Stimulated activated CD8-positive, alpha-beta memory T cell treated with anti-CD3 and anti-CD28 coated beads, Interleukin-4, amount 100 ng/mL, for 1 hour (primary cell): ENCODE results near the gene NUP160.
"Not testable (repeated sequence)": the region's sequence is repeated elsewhere in the genome, so short reads cannot be mapped to it uniquely, and the experiment has no call there.

Experiments
- DNase-seq, 2 donors: peaks; one replicate each; pipeline ENCODE4 v3.0.0-alpha.2; 2020; ENCODE audit warnings: low read depth in 2 of 2, low spot score in 1 of 2

The NUP160 gene

DNA sequence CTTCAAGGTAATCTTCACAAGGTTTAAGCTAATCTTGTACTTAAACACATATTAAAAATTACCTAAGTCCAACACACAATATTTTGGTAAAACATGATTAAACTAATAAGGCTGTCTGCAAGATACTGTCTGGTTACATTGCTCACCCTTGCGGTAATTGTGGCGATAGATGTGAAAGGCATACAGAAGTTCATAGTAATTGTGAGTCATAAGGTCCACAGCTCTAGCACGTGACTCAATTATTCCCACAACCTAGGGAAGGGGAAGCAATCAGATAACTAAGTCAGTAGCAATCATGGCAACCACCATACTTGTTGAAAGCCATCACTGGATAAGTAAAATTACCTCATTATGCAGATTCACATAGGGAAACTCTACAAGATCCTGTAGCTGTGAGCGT lies 50.5 kb downstream of the NUP160 start:
- DNase-seq: no peak

DNA sequence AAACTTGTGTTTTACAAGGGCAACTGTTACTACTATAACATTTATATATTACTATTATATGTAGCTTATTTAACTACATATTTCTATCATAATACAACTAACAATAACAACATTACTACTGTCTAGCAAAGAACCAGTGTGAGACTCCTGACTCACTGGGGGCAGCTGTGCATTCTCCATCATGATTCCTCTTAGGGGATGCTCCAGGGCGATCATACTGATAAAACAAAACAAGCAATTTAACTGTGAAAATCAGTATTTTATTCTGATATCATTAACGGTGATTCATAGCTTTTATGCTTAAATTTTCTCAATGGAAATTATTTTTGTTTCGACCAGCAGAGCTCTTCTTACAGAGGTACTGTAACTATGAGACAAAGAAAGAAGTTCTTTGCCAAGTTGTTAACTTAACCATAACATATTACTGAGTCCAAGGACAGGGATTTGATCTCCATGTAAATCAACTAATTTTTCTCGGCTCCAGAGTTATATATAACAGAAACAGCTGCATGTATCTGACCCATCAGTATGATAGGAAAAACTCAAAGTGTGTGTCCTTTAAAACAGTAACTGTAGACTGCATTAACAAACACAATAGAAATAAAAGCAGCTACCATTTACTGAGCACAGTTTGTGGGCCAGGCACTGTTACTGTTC lies 56.2 kb downstream of the NUP160 start:
- no peak for DNase-seq

DNA sequence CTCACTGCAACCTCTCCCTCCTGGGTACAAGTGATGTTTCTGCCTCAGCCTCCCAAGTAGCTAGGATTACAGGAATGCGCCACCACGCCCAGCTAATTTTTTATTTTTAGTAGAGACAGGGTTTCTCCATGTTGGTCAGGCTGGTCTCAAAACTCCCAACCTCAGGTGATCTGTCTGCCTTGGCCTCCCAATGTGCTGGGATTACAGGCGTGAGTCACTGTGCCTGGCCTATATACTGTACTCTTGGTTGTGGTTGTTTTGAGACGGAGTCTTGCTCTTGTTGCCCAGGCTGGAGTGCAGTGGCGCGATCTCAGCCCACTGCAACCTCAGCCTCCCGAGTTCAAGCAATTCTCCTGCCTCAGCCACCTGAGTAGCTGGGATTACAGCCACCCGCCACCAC lies 58.1 kb downstream of the NUP160 start:
- DNase-seq: not testable (repeated sequence)

DNA sequence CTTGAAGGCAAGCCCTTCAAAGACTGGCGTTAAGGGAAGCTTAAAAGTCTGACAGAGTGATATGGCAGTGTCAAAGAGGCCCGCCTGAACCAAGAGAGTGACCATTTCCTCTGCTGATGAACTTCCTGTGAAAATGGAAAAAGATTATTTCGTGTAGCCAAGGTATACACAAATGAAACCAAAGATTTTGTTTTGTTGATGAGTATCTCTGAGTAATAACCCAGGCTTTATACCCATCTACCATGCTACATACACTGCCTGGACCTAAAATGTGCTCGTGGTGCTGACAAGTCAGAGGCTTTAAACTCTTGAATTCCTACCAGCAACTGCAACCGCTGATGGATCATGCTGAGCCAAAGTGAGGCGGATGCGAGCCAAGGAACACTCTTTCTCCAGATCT lies 60.0 kb downstream of the NUP160 start:
- DNase-seq: no peak

DNA sequence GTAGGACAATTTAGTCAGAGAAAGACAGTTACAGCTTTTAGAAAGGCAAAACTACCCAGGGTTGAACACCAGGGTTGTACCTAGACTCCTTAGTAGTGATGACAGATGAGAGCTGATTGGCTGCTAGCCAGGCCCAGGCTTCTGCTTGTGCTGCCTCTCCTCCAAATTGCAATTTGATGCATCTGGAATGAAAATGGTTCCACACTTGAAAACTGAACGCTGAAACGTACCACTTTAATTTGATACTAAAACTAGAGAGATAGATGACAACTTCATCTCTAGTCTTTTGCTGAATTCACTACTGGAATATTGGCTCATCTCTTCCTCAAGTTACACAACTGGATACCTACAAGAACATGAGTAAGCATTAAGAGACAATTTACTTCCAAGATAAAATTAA lies 61.8 kb downstream of the NUP160 start:
- DNase-seq: no peak

DNA sequence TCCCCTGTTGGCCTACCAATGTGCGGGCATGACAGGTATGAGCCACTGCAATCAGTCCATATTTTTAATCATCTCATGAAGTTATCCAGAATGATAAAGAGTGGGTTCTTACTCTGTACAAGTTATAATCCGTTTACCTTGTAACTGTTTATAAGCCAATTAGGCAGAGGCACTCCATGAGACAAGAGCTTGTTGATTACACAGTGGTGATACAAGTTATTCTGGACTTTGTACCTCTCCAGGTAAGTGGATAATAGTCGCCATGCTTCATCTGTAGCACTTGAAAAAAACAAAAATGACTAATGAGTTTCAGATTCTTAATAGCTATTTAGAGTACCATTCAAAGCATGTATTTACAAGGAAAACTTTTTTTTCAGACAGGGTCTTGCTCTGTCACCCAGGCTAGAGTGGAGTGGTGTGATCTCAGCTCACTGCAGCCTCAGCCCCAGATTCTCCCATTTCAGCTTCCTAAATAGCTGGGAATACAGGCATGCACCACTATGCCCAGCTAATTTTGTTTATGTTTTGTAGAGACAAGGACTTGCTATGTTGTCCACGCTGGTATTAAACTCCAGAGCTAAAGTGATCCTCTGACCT lies 63.3 kb downstream of the NUP160 start:
- DNase-seq: no peak

DNA sequence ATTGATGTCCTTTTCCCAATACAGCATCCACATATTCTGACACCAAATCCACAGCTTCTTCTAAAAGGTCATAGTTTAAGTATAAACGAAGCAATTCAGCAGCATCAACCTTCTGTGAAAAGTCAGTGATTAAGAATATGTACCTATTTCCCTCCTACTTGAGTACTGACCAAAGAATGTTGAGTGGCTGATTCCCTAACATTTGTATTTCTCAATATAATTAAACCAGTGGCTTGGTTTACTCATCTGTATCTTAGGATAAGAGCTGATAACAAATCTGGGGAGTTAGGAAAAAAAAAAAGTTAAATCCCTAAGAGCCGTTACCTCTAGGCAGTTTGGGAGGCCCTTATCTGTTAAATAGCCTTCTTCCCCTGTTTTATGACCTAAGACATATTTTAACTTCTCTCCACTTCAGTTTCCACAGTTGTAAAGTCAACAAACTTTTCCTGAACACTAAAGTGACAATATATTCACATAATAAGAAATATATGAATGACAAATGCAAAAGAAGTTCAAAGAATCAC lies 65.0 kb downstream of the NUP160 start:
- no peak for DNase-seq

DNA sequence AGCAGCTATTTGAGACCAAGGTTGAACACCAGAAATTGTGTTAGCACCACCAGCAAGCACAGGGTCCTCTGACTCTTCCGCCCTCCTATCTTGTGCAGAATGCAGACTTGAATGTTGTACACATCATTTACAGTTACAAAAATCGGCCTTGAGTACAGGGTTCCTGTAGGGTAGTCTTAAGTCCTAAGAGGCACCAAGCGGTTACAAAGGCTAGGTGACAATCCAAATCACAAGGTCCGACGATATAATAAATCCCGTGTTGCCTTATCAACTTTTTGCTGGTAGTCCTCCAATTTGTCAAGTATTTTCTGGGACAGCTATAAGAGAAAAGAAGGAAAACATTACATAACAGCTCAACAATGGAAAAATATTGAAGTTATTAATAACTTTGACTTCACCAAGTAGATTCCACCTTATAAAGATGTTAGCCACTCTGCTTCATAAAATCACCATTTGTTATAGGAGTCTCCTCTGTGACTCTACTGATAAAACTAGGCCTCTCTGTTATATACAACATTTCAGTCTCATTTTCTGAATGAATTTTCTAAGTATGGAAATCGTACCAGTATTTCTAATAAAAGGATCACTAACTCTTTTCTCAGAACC lies 69.2 kb downstream of the NUP160 start:
- DNase-seq: no peak

DNA sequence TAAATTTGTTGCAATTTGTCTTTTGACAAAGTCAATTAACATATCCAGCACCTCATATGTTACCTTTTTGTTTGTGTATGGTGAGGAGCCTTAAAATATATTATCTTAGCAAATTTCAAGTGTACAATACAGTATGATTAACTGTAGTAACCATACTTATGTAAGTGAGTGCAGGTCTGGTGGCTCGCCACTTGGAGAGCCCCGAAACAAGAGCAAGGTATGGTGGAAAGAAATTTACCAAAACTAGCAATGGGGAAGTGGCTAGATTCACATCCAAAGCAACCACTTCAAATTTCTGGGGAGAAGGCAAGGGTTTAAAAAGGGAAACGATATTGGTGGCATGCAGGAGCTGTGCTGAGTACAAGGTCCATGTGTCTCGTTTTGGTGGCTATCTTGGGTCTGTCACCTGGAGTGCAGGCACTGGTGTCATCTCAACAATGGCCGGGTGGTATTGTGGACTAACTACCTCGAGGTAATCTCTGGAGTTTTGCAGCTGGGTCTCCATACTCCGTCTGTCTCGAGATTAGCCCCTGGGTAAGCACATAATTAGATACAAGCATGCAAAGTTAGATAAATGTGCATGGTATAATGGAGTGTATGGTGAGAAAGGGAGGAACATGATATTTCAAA lies 72.8 kb downstream of the NUP160 start:
- no peak for DNase-seq

DNA sequence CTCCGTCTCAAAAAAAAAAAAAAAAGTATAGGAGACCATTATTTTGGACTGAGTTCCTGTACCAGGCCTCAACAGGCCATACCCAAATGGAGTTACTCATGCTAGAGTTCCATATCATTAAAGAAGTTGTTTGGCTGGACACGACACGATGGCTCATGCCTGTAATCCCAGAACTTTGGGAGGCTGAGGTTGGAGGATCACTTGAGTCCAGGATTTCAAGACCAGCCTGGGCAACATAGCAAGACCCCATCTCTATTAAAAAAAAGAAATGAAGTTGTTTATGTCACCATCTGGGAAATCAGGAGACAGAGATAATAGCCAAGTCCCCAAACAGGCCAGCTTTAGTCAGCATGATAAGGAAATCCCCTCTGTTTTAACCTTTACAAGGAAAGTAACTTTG lies 74.3 kb downstream of the NUP160 start:
- DNase-seq: no peak

DNA sequence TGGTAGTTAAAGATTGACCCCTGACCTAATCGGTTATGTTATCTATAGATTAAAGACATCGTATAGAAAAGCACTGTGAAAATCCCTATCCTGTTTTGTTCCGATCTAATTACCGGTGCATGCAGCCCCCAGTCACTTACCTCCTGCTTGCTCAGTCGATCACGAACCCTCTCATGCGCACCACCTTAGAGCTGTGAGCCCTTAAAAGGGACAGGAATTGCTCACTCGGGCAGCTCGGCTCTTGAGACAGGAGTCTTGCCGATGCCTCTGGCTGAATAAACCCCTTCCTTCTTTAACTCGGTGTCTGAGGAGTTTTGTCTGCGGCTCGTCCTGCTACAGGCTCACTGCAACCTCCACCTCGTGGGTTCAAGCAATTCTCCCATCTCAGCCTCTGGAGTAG lies 78.6 kb downstream of the NUP160 start:
- DNase-seq: not testable (repeated sequence)

DNA sequence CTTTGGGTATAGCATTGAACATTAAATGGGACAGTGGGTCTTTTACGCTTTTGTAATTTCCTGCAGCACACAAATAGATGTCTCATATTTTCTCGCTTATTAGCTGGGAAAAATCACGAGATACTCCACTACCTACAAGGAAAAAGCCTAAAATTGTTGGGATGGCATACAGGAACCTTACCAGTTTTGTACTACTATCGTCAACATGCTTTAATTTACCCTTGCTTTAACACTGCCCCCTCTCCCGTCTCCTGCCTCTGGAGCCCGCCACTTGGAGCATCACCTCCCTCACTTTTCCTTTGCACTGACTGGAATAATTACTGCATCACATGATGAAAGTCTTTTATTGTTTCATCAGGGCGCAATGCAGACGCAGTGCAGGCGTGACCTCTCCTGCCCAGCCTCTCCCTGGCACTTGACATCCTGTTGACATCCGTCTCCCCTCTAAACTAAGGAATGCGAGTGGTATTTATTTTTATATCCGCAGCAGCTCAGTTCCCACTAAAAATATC lies 80.0 kb downstream of the NUP160 start:
- DNase-seq: no peak

DNA sequence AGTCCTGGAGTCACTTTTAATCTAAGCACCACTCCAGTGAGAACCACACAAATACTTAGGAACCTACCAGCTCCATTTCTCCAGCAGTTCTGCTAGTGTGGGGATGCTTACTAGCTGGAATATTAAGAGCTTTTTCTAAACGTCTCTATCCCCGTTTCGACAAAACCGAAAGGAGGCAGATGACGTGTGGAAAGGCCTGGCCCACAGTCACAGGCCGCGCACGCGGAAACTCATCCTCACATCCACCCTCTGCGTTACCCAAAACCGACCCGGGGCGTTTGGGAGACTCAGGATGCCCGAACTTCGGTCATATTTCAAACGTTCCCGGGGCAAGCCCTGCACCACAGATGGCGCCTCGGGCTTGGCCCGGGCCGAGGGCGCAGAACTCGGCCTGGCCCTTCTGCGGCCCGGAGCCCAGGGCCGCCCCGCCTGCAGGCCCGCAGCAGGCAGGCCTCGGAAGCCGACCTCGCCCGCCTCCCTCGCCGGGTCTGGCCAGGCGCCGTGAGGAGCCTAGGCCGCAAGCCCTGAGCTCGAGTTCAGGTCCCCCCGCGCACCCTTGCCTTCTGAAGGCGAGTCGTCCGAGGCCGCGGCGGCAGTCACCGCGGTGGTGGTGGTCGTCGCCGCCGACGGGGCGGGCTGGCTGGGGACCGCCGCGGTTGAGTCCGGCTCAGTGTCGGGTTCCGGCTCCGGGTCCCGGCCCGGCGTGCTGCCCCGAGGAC lies 81.5 kb downstream of the NUP160 start:
- peak; percentile 36 to 52 for DNase-seq

DNA sequence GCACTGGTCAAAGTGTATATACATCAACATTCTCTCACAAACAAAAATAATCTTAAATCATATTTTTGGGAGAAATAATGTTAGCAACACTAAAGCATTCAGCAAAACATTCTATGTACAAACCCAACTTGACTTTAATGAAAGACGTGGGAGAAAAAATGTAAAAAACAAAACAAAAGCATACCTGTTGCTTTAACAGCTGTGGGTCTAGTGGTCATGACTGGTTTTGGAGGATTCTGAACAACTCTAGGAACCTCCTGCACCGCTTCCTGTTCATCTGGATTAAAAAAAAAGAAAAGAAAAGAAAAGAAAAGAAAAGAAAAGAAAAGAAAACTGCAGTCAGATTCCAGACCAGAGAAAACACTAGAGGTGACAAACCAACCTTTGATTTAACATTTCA lies 83.1 kb downstream of the NUP160 start:
- DNase-seq: no peak

DNA sequence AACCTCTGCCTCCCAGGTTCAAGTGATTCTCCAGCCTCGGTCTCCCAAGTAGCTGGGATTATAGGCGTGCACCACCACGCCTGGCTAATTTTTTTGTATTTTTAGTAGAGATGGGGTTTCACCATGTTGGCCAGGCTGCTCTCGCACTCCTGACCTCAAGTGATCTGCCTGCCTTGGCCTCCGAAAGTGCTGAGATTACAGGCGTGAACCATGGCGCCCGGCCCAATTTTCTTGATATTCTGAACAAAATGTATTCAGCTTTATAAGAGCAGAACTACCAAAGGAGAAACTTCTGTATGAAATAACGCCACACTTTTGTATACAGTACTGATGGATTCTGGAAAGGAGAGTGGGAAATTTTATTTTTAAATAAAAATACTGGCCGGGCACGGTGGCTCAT lies 88.9 kb downstream of the NUP160 start:
- DNase-seq: not testable (repeated sequence)

DNA sequence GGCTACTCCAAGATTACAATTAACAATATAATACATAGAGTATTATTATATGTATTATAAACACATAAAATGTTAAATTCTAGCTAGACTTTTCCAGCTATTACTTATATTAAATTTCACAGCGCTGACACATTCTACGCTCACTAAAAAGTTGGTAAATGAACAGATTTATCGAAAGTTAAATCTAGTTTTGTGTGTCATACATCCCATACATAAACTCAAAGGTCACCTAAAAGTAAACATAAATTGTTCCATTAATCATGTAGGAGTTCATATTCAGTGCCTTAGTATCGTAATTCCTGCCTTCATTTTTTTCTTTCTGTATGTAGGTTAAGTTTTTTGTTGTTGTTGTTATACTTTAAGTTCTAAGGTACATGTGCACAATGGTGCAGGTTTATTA lies 91.9 kb downstream of the NUP160 start:
- DNase-seq: no peak

DNA sequence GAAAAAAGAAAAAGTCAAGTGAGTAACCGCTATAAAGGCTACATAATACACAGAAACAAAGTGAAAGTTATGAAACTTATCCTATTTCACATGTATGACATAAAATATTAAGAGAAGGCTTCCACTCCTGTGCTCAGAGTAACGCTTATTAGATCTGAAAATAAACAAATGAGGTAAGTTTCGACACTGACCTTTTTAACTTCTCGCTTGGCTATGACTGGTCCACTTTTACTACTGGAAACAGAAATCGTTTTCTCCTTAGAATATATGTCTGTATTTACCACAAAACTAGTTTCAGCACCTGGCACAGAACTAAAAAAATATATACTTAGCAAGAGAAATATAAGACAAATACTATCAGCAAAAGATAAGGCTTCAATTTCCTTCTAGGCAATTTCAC lies 97.4 kb downstream of the NUP160 start:
- no peak for DNase-seq

DNA sequence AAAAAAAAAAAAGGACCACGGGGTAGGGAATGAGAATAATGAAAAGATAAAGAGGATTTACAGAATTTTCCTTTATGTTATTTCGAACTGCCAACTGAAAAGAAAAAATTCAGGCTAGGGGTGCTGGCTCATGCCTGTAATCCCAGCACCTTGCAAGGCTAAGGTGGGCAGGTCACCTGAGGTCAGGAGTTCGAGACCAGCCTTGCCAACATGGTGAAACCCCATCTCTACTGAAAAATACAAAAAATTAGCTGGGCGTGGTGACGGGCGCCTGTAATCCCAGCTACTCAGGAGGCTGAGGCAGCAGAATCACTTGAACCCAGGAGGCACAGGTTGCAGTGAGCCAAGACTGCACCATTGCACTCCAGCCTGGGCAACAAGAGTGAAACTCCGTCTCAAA lies 105.7 kb downstream of the NUP160 start:
- not testable (repeated sequence) for DNase-seq

DNA sequence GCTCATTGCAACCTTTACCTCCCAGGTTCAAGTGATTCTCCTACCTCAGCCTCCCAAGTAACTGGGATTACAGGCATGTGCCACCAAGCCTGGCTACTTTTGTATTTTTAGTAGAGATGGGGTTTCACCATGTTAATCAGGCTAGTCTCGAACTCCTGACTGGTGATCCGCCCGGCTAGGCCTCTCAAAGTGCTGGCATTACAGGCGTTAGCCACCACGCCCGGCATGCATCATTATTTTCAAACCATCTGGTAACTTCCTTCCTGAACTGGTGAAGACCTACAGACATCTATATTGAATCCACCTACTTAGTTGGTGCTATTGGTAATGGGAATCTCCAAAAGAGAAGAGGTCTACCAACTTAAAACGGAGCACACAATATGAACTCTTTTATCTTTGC lies 110.3 kb downstream of the NUP160 start:
- not testable (repeated sequence) for DNase-seq

DNA sequence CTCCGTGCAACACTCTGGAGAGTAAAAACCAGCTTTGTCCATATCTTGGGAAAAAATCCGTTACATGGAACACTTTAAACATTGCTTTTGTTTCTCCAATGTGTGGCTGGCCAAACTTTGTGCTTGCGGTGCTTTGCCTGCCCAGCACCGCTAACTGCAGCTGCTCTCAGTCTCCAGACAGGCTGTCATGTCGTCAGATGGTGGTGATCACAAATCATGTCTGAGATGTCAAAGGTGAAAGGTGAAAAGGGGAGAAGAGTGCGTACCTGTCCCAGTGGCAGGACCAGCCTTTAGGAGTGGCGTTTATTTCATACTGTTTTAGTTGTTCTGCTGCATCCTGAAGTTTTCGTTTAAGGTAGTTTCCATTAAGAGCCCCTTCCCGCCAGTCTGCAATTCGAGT lies 115.9 kb downstream of the NUP160 start:
- no peak for DNase-seq

DNA sequence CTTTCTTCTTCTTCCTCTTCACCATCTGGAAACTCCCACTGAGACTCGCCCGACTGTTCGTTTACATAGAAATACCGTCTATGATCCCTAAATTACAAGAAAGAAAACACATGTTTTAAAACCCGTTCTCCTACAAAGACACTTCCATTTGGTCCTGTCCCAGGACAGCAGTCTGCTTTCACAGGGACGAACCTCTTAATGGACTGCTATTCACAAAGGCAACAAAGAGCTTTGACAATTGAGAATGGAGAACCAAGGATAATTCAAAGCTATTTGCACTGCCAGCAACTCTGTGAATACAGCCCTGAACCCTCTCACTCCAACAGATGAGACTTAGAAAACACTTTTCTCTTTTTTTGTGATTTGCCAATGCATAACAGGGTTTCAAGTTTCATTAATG lies 116.7 kb downstream of the NUP160 start:
- DNase-seq: no peak
